Sigmoid colon (tissue), 7 donors: Measurements from ENCODE around the gene LRRFIP1. TPM values are rescaled to one million over a fixed set of nuclear protein-coding genes. Genes with fewer than 3 reads are reported as not detected.

Source experiments
- DNase-seq: peaks from one replicate; pipeline ENCODE4 v3.0.0-alpha.2; 2019
- H3K27ac ChIP-seq, 4 donors: fragments of 200-600 bp; sonication (generic); one replicate each; pipeline ENCODE4 v1.5.1; 2016 to 2019; ENCODE audit warnings: mild to moderate bottlenecking in 1 of 4
- H3K27me3 ChIP-seq, 3 donors: fragments of 200-600 bp; sonication (generic); one replicate each; pipeline ENCODE4 v1.5.1; 2019; ENCODE audit warnings: mild to moderate bottlenecking in 1 of 3
- H3K36me3 ChIP-seq, 4 donors: fragments of 200-600 bp; sonication (generic); one replicate each; pipeline ENCODE4 v1.5.1; 2016 to 2019
- H3K4me1 ChIP-seq, 4 donors: fragments of 200-600 bp; sonication (generic); one replicate each; pipeline ENCODE4 v1.5.1; 2017 to 2019
- H3K4me3 ChIP-seq, 4 donors: fragments of 200-600 bp; sonication (generic); one replicate each; pipeline ENCODE4 v1.5.1; 2017 to 2019; ENCODE audit warnings: mild to moderate bottlenecking in 2 of 4, moderate library complexity in 1 of 4
- H3K9me3 ChIP-seq, 4 donors: fragments of 200-600 bp in 3 of 4; sonication (generic) in 3 of 4; one replicate each; pipeline versions ENCODE4 v1.5.1 to v1.6.1; 2013 to 2019
- EP300 ChIP-seq, 4 donors: sonication (generic); formaldehyde crosslinking; IDR thresholded peaks; one replicate each; pipeline ENCODE4 v1.6.1; 2017; ENCODE audit warnings: antibody characterized with exemption in 4 of 4
- POLR2A ChIP-seq, 2 donors: fragments of 450-650 bp; IDR thresholded peaks; one replicate each; pipeline ENCODE4 v1.6.1; 2016; ENCODE audit warnings: antibody characterized with exemption in 2 of 2, mild to moderate bottlenecking in 2 of 2, moderate library complexity in 2 of 2
- POLR2AphosphoS5 ChIP-seq, 4 donors: sonication (generic); formaldehyde crosslinking; IDR thresholded peaks; one replicate each; pipeline ENCODE4 v1.6.1; 2017; ENCODE audit warnings: antibody characterized with exemption in 4 of 4
- WGBS, 2 donors: extraction: QIAGEN DNeasy Blood & Tissue Kit; methylation state at CpG; one replicate each; pipeline ENCODE4 v1.1.7; 2013; 5-methylcytosine and 5-hydroxymethylcytosine counted together
- intact Hi-C: fragments of 100-400 bp; cut with DNase I; formaldehyde crosslinking; loops from one replicate; pipeline ENCODE4 v1.15.1; 2023
- polyA plus RNA-seq, 3 donors: library from polyadenylated mRNA; stranded (reverse); fragments of 200-250 nt; gene quantifications; one replicate each; pipeline ENCODE4 v1.2.3, GENCODE V29; 2013
- total RNA-seq, 4 donors: library from RNA; depleted of rRNA; stranded (reverse); fragments of >200 nt; gene quantifications; one replicate each; pipeline ENCODE4 v1.1.0, GENCODE V29; 2016
- TF ChIP-seq, protein P1 (sequence below), 4 experiments: fragments of 450-650 bp in 3 of 4; fragments of 200-600 bp in 1 of 4; IDR thresholded peaks; one replicate each; pipeline ENCODE4 v1.5.1; 2016 to 2019; ENCODE audit warnings: antibody characterized with exemption in 4 of 4, mild to moderate bottlenecking in 3 of 4, moderate library complexity in 2 of 4
- donor health status: healthy with polysubstance abuse.
- donor health status: Bipolar disorder and iron deficiency.
- donor health status: healthy.

Gene LRRFIP1
- total and polyA plus RNA-seq, 7 donors: 42.0 to 185 (median 112) TPM

DNA sequence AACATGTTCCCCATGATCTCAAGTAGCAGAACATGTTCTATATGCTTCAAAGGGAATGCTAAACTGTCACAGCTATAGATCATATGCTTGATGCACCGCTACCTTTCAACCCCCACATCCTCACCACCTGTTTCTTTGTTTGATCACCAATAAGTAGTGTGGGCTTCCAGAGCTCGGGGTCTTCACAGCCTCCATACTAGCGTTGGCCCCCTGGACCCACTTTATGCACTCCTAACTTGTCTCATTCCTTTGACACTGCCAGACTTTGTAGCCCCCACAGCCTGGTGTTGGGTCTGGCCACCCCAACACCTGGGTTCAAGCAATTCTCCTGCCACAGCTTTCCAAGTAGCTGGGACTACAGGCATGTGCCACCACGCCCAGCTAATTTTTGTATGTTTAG, 159.5 kb downstream of the LRRFIP1 start:
- intact Hi-C loops: no loop called here

DNA sequence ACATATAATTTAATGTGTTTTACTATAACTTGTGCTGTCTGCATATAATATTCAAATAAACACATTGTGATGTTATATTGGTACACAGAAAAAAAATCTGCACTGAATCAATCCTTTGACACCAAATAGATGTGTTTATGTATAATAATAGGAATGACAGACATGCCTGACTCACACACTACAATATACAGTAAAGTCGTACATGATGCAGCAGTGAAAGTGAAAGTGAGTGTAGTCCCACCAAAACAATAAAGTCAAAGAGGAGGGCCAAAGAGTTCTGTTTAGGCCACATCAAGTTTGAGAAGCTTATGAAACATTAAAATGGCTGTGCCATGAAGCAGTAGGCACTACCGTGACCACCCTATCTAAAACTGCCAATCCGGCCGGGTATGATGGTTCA, 163.0 kb downstream of the LRRFIP1 start:
- Histone ChIP-seq H3K36me3 (peaks cover 0 to 5% (median 0%) of the 10 kb centered on the region in 4 donors), H3K4me3 (no peak overlapping the region), H3K27me3 (no peaks in the 10 kb centered on the region), H3K9me3 (peaks cover 0 to 6% (median 5%) of the 10 kb centered on the region in 4 donors), H3K4me1 (no peaks in the 10 kb centered on the region), H3K27ac (no peak overlapping the region)
- 77 to 82% methylated on average over 4 of the region's 4 CpGs for WGBS, 2 donors
- TF ChIP-seq, protein P1, sequence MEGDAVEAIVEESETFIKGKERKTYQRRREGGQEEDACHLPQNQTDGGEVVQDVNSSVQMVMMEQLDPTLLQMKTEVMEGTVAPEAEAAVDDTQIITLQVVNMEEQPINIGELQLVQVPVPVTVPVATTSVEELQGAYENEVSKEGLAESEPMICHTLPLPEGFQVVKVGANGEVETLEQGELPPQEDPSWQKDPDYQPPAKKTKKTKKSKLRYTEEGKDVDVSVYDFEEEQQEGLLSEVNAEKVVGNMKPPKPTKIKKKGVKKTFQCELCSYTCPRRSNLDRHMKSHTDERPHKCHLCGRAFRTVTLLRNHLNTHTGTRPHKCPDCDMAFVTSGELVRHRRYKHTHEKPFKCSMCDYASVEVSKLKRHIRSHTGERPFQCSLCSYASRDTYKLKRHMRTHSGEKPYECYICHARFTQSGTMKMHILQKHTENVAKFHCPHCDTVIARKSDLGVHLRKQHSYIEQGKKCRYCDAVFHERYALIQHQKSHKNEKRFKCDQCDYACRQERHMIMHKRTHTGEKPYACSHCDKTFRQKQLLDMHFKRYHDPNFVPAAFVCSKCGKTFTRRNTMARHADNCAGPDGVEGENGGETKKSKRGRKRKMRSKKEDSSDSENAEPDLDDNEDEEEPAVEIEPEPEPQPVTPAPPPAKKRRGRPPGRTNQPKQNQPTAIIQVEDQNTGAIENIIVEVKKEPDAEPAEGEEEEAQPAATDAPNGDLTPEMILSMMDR (IDR thresholded peaks at IDR 0.05): no peak
- TF ChIP-seq POLR2A (IDR thresholded peaks at IDR 0.05) (no peak), EP300 (IDR thresholded peaks at IDR 0.05) (no peak), POLR2AphosphoS5 (IDR thresholded peaks at IDR 0.05) (no peak)
- intact Hi-C loops: no loop called here
- DNase-seq: no peak

More for the DNA sequence above, 159.5 kb downstream of the LRRFIP1 start:
- TF ChIP-seq POLR2A (IDR thresholded peaks at IDR 0.05) (no peak), EP300 (IDR thresholded peaks at IDR 0.05) (no peak), POLR2AphosphoS5 (IDR thresholded peaks at IDR 0.05) (no peak)
- TF ChIP-seq, protein P1 (IDR thresholded peaks at IDR 0.05): no peak
- H3K4me1 ChIP-seq: no peaks in the 10 kb centered on the region
- DNase-seq: no peak
- 97 to 98% methylated on average over 4 of the region's 4 CpGs for WGBS, 2 donors
- H3K9me3 ChIP-seq: peaks cover 0 to 6% (median 5%) of the 10 kb centered on the region in 4 donors
- no peak overlapping the region for H3K27ac ChIP-seq
- no peak overlapping the region for H3K4me3 ChIP-seq
- peaks cover 0 to 14% (median 3%) of the 10 kb centered on the region in 4 donors for H3K36me3 ChIP-seq
- H3K27me3 ChIP-seq: no peaks in the 10 kb centered on the region

GRCh38 chr2:237791977-237792727, 164.8 kb downstream of the LRRFIP1 start:
- peaks cover 0 to under 1% (median 0%) of the 10 kb centered on the region in 4 donors for H3K36me3 ChIP-seq
- H3K27ac ChIP-seq: no peak overlapping the region
- H3K4me1 ChIP-seq: no peaks in the 10 kb centered on the region
- no peak for TF ChIP-seq POLR2A (IDR thresholded peaks at IDR 0.05)
- TF ChIP-seq, protein P1 (IDR thresholded peaks at IDR 0.05): no peak
- TF ChIP-seq POLR2AphosphoS5 (IDR thresholded peaks at IDR 0.05): no peak
- no peak for TF ChIP-seq EP300 (IDR thresholded peaks at IDR 0.05)
- no peak for DNase-seq
- no peaks in the 10 kb centered on the region for H3K27me3 ChIP-seq
- intact Hi-C loops: no loop called here
- 76 to 81% methylated on average over 6 of the region's 6 CpGs for WGBS, 2 donors
- peaks cover 0 to 2% (median under 1%) of the 10 kb centered on the region in 4 donors for H3K9me3 ChIP-seq
- no peak overlapping the region for H3K4me3 ChIP-seq

DNA sequence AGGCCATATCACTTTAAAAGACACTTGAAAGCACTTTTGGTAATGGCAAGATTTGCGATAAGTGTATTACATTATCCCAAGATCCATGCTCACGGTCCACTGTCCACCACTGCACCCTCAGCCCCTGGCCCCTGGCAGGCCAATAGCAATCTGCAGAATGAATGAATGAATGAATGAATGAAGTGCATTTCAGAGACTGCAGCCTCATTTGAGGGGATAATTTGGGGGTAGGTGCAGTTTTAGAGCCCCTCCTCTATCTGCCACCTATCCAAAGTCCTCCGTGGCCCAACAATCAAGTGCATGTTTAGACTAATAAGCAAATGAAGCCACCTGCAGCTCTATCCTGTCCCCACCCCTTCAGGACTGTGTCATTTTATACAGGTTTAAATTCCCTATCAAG, 169.9 kb downstream of the LRRFIP1 start:
- Histone ChIP-seq H3K4me3 (no peak overlapping the region), H3K4me1 (no peaks in the 10 kb centered on the region), H3K27ac (no peak overlapping the region), H3K36me3 (no peaks in the 10 kb centered on the region), H3K9me3 (no peaks in the 10 kb centered on the region), H3K27me3 (no peaks in the 10 kb centered on the region)
- intact Hi-C loops: no loop called here
- DNase-seq: no peak
- TF ChIP-seq EP300 (IDR thresholded peaks at IDR 0.05) (no peak), POLR2AphosphoS5 (IDR thresholded peaks at IDR 0.05) (no peak), POLR2A (IDR thresholded peaks at IDR 0.05) (no peak)
- TF ChIP-seq, protein P1 (IDR thresholded peaks at IDR 0.05): no peak
- WGBS, 2 donors: 93 to 94% methylated on average over 3 of the region's 3 CpGs
